Fibroblast of skin of left biceps (primary cell): Measurements from ENCODE around the gene HEMGN.
"Not testable (repeated sequence)": the region's sequence is repeated elsewhere in the genome, so short reads cannot be mapped to it uniquely, and the experiment has no call there.

Source experiments
- DNase-seq, 2 experiments: peaks; one replicate each; pipeline ENCODE4 v3.0.0-alpha.2; 2013; ENCODE audit warnings: low read depth in 2 of 2

The HEMGN gene

DNA sequence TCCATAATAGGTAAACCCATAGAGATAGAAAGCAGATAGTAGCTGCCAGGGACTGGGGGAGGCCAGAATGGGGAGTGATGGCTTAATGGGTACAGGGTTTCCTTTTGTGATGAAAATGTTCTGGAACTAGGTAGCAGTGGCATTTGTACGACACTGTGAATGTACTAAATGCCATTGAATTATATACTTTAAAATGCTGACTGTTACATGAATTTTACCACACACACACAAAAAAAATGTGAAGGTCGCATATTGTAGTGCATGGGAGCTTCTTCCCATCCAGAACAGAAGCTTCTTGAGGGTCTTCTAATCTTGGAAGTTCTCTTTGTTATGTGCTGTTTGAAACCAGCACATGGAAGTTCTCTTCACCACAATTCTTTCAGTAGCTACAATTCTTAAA, 25.3 kb upstream of the HEMGN start:
- no peak for DNase-seq

DNA sequence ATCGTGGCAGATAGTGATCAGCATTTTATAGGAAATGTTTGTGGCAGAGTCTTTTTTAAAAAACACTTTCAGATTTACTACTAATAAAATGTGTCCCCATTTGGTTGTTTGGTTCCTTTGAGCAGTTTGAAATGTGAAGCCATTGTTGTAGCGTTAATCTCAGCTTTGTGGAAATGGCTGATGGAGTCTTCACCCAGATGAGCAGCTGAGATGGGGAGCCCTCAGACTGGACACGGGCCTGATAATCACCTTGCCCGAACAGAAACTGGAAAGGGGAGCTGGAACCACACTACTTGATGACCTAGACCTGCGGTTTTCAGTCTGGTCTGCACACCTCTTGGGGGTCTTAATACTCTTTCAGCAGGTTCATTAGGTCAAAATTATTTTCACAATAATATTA, 24.6 kb upstream of the HEMGN start:
- no peak for DNase-seq

DNA sequence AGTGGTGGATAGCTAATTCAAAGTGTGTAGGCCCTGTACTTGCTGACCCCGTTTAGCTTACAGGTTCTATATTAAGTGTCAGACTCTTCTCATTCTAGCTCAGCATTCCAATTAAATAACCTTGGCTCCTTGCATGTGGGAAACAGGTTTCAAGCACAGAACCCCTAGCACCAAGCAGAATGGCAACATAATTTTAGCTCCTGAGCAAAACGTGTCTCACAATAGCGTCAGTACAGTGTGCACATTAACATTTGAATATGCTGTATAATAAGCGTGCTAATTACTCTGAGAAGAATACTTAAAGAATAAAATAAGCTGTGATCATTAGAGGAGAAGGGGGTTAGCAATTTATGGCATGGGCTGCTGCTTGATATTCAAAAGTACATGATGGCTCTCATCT, 24.2 kb upstream of the HEMGN start:
- no peak for DNase-seq

DNA sequence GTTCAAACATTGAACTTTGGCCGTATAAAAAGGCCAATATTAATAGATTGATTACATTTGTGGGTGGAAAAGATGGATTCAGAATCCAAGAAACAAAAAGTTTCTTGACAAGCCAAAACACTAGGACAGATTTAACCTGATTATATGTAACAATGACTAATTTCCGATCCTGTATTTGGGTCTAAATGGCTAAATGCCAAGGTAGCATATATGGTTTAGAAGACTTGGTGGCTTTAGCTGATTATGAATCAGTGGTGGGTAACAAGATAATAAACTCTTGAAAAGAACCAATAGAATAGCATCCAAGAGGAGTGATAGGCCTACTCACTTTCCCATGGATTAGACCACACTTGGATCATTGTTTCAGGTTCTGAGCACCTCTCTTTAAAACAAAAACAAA, 23.4 kb upstream of the HEMGN start:
- DNase-seq = no peak

DNA sequence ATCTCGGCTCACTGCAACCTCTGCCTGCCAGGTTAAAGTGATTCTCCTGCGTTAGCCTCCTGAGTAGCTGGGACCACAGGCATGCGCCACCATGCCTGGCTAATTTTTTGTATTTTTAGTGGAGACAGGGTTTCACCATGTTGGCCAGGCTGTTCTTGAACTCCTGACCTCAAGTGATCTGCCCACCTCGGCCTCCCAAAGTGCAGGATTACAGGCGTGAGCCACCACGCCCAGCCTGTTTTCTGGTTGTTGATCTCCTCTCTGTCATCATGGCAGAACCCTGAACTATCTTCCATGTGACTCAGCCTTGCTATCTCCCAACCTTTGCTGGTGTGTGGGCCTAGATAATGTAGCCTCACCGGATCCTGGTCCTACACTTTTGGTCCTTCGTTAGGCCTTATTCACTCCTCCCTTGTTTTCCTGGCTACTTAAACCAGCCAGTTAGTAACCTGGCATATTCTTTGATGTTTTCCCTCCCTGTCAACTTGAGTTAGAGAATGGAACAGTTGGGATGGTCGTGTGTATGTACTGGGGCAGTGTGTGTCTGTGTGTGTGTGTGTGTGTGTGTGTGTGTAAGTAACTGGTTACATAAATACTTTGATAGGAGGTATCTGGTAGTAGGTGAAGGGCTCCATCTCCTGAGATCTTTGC, 22.8 kb upstream of the HEMGN start:
- DNase-seq = not testable (repeated sequence)

DNA sequence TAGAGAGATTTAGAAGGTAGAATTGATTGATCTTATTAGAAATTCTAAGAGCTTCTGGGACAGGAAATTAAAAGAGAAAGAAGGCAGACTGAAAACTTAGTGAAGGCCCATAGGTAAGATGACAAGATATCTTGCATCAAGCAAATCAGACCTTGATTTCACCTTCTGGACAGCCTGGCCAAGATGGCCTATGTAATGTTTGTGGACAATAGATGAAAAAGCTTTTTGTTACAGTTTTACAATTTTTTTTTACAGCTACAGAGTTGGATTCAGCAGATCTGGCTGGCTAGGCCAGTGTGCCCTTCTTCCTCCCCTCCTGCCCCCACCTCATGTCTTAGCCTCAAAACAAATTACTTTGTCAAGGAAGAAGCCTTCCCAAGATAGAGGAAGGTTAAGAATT, 21.6 kb upstream of the HEMGN start:
- DNase-seq = no peak

DNA sequence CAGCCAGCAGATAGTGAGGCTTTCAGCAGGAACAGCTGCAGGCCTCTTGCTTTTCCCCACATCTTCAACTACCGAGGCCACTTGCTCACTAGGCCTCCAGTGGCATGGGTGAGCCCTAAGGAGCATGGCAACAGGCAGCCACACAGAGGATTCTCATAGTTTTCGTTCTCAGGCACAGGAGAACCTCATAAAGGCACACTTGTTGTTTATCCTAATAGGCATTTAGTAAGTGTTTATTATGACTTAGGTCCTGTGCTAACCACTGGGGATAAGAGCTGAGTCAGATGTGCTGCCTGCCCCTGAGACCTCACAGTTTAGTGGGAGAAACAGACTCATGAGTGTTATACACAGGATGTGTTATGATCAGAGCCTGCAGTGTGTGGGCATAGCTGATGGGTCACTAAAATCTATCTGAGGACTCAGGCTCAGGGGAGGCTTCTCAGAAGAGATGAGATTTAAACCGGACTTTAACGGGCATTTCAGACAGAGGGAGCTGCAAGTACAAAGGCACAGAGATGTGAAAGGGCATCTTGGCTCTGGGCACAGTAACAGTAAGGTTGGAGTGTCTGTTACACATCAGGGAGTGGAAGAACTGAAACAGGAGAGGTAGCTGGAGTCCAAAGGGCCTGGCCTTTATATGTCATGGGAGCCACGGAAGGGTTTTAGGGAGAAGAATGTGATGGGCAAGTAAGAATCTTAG, 21.0 kb upstream of the HEMGN start:
- DNase-seq = no peak

DNA sequence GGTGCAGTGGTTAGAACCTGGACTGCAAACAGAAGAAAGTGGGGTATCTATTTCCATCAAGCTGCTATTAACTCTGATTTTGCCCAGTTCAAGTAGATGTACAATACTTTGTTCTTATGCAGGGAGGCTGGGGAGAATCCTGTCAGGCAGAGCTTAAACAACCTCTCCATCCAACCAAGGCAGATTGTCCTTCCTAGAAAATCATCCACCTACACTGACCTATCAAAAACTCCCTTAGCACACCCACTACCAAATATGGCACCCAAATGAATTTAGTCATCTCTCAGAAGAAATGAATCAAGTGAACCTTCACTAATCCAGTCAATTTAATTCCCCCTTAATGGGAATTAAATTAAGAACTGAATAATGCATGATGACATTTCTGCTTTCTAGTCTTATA, 18.4 kb upstream of the HEMGN start:
- no peak for DNase-seq

DNA sequence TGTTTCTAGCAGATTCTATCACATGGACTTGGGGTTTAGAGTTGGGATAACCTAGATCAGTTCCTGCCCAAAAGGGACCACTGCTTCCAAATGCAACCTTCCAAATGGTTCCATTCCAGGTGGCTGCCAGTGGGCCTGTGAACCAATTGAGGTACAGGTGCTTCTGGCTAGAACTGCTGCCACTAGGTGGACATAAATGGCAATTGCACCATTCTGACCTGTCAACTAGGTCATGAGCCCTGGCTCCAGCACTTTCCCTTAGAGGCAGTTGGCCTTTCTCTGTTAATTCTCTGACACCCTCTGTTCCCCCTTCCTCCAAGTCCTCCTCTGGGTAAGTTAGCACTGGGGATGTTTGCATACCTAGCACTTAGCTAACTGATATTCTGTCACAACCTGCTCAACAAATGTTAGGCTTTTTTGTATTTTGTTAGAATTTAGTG, 16.6 kb upstream of the HEMGN start:
- no peak for DNase-seq

DNA sequence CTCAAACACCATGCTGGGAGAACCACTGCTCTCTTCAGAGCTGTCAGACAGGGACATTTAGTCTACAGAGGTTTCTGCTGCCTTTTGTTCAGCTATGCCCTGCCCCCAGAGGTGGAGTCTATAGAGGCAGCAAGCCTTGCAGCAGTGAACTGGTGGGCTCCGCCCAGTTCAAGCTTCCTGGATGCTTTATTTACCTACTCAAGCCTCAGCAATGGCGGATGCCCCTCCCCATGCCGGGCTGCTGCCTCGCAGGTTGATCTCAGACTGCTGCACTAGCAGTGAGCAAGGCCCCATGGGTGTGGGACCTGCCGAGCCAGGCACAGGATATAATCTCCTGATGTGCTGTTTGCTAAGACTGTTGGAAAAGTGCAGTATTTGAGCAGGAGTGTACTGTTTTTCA, 12.9 kb upstream of the HEMGN start:
- not testable (repeated sequence) for DNase-seq

DNA sequence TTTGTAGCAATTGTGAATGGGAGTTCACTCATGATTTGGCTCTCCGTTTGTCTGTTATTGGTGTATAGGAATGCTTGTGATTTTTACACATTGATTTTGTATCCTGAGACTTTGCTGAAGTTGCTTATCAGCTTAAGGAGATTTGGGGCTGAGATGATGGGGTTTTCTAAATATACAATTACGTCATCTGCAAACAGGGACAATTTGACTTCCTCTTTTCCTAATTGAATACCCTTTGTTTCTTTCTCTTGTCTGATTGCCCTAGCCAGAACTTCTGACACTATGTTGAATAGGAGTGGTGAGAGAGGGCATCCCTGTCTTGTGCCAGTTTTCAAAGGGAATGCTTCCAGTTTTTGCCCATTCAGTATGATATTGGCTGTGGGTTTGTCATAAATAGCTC, 9.1 kb upstream of the HEMGN start:
- DNase-seq = not testable (repeated sequence)

DNA sequence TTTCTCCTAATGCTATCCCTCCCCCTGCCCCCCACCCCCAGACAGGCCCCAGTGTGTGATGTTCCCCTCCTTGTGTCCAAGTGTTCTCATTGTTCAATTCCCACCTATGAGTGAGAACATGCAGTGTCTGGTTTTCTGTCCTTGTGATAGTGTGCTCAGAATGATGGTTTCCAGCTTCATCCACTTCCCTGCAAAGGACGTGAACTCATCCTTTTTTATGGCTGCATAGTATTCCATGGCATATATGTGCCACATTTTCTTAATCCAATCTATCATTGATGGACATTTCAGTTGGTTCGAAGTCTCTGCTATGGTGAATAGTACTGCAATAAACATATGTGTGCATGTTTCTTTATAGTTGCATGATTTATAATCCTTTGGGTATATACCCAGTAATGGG, 7.5 kb upstream of the HEMGN start:
- DNase-seq = not testable (repeated sequence)

DNA sequence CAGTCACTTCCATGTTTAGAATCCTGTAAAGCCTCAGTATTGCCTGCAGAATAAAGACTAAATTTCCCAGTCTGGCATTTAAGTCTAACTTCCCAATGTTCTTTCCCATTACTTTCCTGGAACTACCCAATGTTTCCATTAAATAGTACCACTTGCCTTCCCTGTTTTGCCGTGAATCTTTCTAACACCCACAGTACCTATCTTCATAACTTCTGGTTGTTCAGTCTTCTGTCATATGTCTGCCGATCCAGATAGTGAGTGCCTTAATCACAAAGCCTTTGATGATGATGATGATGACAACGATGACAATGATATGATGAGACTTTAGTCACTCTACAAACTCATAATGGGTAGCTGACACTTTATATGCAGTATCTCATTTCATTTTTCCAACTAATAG, 6.6 kb upstream of the HEMGN start:
- DNase-seq = no peak

DNA sequence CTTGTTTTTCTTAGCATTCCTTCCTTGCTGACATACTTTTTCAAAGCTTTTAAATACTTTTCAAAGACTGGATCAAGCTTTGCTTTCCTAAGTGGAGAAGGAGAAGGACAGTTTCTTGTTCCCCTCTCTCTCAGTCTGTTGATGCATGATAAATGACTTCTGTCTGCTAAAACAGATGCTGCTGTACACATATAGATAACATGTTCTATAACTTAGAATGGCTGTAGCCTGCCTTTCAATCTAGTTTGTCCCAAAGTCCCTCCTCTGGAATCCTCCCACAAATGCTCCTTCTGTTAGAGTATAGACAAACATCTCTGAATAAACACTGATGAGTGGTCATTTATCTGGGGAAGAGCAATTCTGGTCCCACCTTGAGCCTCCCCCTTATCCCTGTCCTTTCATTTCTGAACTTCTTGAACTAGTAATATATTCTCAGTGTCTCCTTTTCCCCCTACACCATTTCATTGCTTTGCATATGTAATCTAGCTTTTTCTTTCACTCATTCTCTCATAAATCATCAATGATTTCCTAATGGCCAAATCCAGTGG, 5.4 kb upstream of the HEMGN start:
- DNase-seq = no peak

DNA sequence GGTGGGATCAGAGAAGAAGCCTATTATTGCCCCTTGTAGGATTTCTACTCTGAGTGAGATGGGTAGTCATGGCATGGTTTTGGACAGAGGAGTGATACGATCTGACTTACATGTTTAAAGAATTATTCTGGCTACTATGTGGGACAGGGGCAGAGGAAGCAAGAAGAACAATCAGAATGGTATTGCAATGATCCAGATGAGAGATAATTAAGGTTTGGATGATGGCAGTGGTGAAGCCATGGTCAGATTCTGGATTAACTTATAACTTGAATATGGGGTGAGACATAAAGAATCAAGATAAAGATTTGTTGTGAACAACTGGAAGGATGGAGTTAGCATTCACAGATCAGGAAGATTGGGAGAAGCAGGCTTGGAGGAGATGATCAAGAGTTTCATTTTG, 3.4 kb upstream of the HEMGN start:
- DNase-seq = no peak

DNA sequence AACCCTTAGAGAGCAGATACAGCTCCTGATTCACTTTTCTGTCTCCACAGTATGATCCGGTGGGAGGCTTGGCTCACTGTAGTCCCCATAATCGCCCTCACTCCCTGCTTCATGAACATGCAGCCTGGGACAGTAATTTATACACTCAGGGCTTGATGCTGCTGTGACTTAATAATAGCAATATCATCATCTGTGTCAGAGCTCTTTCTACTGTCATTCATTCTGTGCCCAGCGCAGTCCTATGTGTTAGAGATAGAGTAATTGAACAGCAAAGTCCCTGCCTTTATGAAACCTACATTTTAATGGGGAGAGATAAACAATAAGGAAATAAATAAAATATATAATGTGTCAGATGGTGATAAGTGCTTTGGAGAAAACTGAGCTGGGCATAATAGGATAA, 2.8 kb upstream of the HEMGN start:
- no peak for DNase-seq

DNA sequence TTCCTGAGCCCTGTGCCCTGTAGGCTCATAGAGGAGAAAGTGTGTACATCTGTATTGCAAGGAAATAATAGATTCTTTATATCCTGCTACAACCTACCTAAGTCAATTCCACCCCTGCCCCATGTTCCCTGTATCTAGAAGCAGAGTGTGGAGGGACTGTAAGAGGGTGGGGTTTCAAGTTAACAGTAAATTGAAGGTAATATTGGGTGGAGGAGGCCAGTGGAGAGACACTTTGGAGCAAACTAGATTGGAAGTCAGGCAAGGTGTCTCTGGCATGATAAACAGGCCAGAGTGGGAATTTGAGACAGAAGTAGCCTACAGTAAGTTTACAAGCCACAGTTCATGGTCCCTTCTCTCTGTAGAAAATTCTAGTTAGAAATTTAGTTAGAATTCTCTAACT, 2.3 kb upstream of the HEMGN start:
- no peak for DNase-seq

DNA sequence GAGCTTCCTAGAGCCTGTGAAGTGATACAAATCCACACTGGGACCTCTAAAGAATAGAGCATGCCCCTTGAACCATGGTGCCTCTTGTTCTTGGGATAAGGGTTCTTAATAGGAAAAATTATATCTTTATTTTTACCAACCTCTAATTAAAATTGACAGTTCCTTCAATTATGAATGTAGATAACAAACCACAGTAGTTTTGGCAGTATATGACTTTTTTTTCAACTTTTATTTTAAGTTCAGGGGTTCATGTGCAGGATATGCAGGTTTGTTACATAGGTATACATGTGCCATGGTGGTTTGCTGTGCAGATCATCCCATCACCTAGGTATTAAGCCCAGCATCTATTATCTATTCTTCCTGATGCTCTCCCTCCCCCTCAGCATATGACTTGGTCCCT, 974 bp downstream of the HEMGN start:
- no peak for DNase-seq

DNA sequence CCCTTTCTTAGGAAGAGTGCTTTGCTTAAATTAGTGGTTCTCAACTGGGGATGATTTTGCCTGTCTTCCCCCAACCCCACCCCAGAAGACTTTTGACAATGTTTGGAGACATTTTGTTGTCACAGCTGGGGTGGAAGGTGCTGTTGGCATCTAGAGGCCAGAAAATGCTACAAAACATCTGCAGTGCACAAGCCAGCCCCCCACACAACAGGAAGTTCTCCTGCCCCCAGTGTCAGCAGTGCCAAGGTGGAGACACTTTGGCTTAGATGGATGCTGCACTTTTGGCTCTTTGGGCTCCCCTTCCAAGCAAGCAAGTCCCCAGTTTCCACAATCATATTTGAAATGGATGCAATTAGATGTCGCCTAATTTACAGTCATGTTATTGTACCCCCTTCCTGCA, 2.7 kb downstream of the HEMGN start:
- no peak for DNase-seq

DNA sequence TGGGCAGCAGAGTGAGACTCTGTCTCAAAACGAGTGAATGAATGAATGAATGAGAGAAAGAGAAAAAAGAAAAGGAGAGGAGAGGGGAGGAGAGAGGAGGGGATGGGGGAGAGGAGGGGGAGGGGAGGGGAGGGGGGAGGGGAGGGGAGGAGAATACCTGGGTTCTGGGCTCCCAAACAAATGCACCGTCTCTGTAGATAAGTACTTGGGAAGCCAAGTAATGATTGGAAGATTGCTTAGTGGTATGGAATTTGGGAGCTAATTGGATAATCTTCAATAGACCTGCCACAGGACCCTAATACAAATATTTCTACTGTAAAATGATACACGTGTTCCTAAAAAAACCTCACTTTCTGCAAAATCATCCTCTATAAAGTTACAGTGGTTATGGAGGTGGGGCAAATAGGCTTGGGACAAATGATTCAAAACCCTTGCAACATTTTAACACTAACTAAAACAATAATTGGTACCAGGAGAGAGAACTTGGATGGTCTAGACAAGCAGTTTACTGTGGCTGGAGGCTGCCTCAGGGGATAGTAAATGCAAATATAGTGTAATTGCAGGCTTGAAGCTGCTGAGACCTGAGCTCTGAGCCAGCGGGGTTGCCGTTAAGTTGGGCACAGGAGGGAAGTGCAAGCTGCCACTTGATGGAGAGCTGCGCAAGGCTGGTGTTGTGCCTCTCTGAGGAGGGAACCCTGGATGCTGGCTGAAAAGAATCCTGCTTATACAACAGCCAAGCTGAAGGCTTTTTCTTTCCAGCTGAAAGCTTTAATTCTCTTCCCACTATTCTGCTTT, 3.5 kb downstream of the HEMGN start:
- no peak for DNase-seq

DNA sequence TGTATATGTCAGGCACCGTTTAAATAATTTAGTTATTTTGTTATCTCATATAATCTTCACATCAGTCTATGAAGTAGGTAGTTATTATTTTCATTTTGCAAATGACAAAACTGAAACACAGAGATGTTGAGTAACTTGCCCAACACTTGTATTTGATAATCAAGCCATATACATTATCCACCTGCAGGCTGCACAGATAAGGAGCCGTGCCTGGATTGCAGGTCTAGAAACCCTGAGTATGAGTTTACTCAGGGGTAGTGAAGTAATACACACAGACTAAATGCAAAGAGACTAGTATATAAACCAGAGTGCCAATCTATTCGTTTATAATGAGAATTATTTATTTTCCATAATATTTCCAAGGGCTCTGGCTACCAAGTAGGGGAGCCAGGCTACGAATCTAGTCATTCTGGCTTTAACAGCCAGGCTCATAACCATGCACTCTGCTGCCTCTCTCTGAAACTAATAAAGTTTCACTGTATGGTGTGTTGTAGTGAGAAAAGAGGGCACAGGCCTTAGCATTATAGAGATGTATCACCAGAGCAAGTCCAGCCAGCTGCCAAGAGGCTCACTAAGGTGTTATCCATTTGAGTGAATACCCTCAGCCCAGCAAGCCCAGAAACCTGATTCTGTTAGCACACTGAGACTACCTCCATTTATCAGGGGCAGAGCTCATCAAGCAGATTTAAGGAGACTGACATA, 4.5 kb downstream of the HEMGN start:
- DNase-seq = no peak

DNA sequence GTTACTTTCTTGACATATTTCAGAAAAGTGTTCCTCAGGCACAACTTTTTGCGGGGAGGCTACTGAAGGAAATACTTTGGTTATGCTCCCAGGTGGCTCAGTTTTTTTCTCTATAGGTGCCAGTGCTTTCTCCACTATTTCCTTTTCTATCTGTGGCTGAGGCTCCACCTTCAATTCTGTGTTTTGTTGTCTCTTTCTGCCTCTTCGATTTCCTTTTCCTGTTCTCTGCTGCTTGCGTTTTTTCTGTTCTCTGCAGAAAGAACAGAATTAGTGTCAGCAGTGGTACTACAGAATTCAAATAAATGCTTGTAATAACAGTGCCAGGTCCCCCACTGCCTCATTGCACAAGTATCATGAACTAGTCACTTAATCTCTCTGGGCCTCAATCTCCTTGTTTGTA, 7.0 kb downstream of the HEMGN start:
- no peak for DNase-seq
